HG03064 (cell line): Measurements from ENCODE around the gene AGPAT1.
A peak's percentile ranks its signal among the peaks of the same experiment; 100 is the strongest.
"Not testable (repeated sequence)": the region's sequence is repeated elsewhere in the genome, so short reads cannot be mapped to it uniquely, and the experiment has no call there.

Experiments used
- ATAC-seq: cut with Tn5 transposase; IDR thresholded peaks from one replicate; pipeline ENCODE4 v1.9.1; 2021; ENCODE audit warnings: low read depth; ENCODE audit not compliant: unreplicated experiment

AGPAT1 gene

DNA sequence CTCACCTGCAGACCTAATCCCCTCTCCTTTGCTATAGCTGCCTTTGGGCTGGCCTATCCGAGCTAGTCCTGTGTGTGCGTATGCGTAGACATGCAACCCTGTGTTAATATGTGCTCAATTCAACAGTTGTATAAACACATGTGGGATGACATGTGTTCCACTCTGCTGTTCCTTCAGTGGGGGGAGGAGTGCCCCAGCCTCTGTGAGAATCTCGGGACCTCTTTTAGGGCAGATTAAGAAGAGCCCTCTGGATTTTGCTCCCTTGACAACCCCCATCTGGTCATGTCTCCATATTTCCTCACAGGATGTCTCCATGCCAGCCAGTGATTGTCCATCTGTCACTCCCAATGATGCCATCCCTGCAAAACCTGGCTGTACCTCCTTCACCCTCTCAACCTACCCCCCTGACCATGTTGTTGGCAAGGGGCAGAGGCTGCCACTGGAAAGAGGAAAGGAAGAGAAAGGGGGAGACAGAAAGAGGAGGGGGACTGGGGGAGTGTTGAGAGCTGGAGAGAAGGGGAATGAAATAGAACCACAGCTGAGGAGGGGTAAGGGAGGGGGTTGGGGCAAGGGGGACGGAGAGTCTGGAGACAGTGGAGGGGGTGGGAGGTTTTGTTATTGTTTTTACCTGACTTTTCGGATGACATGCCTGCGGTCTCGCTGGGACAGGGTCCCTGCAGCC, 24.6 kb downstream of the AGPAT1 start:
- ATAC-seq, result no peak

GRCh38 chr6:32149932-32150870, 25.7 kb downstream of the AGPAT1 start:
- no peak for ATAC-seq

GRCh38 chr6:32149092-32149755, 26.7 kb downstream of the AGPAT1 start:
- ATAC-seq, result no peak

DNA sequence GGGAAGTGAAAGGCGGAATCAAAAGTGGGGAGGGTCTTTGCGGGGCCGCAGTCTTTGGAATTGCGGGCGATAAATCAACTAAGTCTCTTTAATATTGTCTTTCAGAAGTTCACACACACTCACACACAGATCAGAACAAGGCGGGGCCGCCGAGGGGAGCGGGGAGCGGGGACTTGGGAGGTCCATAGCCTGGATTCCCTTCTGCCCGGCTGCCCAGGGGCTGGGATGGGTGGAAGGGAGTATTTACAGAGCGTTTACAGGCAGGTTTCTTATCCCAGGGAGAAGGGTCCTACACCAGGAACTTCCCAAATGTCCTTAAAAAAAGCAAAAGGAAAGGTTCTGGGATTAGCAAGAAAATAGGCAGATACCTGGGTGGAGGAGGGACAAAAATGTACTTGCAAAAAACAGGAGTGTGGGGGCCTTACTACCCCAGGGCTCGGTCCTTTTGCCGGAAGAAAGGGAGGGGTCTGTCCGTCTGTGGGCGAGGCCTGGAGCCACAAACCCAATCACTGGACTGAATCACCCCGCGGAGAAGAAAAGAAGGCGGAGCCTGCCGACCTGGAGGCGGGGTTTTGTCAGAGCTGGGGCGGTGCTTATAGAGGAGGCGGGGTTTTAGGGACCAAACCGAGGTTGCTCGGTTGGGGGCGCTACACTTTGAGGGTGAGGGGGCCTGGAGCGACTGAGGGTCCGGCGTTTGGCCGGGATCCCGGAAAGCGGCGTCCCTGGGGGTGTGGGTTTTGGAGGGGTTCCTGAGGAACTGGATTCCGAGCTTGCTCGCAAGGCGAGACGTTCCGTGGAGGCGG, 27.4 kb downstream of the AGPAT1 start:
- no peak for ATAC-seq

GRCh38 chr6:32147401-32148132, 28.3 kb downstream of the AGPAT1 start:
- no peak for ATAC-seq

DNA sequence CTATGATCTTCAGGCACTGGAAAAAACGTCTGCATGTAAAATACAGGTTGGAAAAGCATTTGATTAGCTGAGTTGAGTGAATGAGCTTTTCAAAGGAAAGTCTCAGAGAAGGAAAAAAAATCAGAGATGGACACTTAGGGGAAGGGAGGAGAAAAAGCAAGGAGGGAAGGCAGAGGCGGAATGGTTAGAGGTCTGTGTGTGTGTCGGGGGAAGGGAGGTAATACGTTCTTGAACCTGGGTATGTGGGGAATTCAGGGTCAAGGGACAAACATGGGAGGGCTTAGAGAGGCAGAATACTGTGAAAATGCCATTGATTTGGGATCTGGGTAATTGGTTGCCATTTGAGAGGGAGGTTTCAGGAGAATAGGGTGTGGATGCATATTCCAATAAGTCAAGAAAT, 29.2 kb downstream of the AGPAT1 start:
- ATAC-seq, result no peak

DNA sequence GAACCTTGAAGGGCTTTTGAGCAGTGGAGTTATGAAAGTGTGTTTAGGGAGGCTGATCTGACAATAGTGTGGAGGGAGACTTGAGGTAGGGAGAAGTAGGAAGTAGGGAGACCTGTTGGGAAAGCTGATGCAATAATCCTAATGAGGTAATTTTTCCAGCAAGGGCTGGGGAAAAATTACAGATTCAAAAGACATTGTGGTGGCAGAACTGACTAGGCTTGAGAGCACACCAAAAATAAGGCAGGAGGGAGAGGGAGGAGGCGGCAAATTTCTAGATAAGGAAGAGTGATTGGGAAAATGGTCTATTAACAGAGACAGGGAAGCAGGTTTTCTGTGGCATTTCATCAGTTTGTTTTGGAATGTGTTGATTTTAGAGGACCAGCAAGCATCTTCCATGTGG, 29.6 kb downstream of the AGPAT1 start:
- ATAC-seq, result no peak

GRCh38 chr6:32144238-32144637, 31.6 kb downstream of the AGPAT1 start:
- not testable (repeated sequence) for ATAC-seq

DNA sequence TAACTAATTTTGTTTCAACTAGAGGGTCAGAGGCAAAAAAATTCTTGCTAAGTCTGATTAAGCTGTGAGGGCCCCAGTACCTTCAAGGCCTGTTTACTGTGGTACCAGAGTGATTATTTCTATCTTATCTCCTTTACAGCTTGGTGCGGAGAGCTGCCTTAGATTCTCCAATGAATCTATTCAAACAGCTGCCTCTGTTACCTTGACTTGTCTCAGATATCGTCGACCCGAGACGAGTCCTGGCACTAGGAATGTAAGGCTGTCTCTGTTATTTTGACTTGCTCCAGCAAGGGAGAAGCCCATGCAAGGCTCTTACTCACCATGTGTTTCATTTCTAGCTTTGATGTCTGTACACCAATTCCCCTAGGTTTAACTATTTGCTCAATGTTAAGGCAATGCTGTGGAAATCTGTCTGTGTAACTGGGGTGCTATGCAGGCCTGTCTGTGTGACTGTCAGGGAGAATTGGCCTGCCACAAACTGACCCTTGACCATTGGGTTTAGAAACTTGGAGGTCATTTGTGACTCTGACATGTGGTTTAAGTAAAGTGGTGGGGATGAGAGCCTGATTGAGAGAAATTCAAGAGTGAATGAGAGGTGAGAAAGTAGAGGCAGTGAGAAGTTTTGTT, 35.4 kb downstream of the AGPAT1 start:
- no peak for ATAC-seq

- no peak for ATAC-seq
These were observed 36.3 kb downstream of the AGPAT1 start for GRCh38 chr6:32139590-32139989.

DNA sequence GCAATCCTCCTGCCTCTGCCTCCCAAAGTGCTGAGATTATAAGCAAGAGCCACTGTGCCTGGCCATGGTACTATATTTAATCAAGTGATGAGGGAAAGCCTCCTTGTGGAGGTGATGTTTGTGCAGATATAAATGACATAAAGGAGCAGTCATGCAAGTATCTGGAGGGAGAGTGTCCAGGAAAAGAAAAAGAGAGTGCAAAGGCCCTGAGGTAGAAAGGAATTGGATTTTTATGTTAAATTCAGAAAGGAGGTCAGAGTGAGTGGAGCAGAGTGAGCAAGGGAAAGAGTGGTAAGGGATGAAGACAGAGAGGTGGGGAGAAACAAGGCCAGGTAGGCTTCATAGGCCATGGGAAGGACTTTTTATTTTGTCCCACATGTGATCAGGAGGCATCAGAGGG, 38.4 kb downstream of the AGPAT1 start:
- ATAC-seq, result no peak

DNA sequence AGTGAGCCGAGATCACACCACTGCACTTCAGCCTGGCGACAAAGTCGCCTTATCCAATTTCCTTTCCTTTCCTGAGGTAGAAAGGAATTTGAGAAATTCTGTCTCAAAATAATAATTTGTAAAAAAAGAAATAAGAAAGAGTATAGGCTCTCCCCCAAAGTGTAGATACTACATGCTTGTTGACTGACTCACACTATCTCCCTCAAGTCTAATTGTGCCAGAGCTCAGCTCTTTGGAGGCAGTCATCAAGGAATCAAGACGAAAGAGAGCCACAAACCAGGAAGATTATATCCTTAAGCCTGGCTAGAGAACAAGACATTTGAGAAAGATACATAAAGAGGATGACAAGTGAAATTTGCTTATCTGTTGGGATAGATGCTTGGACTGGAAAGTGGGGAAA, 42.1 kb downstream of the AGPAT1 start:
- ATAC-seq, result no peak

- ATAC-seq, result no peak
These were observed 43.8 kb downstream of the AGPAT1 start for GRCh38 chr6:32132110-32132509.

DNA sequence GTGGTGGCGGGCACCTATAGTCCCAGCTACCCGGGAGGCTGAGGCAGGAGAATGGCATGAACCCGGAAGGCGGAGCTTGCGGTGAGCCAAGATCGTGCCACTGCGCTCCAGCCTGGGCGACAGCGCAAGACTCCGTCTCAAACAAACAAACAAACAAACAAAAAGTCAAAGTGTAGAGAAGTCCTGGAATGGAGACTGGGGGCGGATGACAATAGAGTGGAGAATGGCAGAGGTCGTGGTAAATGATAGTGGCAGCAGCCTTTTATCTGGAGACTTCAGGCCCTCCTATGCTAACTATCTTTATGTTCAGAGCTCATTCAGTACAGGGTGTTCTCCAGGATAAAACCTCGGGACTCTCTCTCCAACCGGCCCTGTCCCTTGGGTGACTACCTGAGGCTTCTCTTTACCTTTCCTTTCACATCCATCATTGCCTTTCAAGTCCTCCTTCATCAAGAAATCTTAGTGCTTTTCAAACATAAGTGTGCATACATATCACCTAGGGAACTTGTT, 44.4 kb downstream of the AGPAT1 start:
- ATAC-seq, result no peak

GRCh38 chr6:32129297-32130088, 46.4 kb downstream of the AGPAT1 start:
- ATAC-seq, result no peak

DNA sequence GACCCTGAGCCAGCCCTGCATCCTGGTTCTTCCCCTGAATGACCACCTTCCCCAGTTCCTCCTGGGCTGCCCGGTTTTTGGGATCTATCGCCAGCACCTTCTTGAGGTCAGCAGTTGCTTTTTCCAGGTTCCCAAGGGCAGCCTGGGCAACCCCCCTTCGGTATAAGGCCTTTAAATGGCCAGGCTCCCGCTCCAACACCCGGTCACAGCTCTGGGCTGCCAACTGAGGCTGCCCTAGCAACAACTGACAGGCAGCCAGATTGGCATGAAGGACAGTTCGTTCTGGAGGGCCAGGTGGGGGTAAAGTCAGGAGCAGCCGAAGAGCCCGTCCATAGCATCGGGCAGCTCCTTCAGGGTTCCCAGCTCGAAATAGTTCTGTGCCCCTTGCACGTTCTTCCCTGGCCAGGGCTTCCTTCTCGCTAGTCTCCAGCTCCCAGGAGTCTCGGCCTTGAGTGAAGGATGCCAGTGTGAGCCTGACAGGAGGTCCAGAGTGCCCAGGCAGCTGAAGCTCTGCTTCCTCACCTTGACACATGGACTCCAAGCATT, 47.1 kb downstream of the AGPAT1 start:
- ATAC-seq, result no peak

GRCh38 chr6:32127717-32128592, 47.9 kb downstream of the AGPAT1 start, which contains the start of gene ATF6B:
Gene ATF6B (minus strand): TSS chr6:32128246. CDS start chr6:32128207, 39 bp downstream.
- peak; percentile 82 for ATAC-seq
